CD4-positive, alpha-beta T cell treated with Interleukin-10 for 1 hour (primary cell): Measurements from ENCODE around the gene SERP1.
"Not testable (repeated sequence)": the region's sequence is repeated elsewhere in the genome, so short reads cannot be mapped to it uniquely, and the experiment has no call there.

Source experiments
- DNase-seq: peaks from one replicate; pipeline ENCODE4 v3.0.0-alpha.2; 2020

Gene SERP1

DNA sequence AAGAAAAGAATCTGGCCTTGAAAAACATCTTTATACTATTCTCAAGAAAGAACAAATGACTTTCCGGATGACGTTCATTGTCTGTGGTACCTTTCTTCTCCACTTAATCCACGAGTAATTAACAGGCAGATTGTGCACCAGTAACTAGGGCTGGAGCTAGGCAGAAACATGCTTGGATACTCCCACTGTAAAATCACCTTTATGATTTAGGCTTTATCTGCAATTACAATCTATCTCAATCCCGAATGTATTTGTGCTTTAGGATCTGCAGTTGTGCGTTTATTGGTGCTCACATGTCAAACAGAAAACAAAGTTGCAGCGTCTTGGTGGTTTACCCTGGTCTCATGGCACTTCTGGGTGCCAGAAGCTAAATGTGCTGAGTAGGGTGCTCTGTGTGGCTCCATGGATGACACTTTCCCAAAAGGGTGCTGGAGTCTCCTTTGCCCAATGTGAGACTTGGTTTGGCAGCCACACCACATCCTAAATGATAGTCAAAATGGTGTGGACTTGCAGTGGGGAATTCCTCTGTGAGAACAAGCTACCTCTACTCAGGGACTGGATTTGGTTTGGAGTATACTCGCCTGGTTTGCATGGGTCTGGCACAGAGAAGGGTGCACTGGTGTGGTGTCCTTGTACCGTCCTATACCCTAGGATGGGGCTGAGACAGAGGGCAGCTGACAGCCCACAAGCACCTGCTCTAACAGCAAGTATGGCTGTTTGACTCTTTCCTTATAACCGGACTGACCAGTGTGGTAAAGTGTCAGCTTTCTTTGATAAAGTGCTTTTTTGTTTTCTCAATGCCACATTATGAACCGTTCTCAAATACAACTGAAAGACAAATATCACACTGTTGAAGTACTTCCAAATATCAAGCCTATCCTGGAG lies 7.7 kb downstream of the SERP1 start:
- no peak for DNase-seq

GRCh38 chr3:150535204-150535603 lies 11.1 kb downstream of the SERP1 start:
- no peak for DNase-seq

GRCh38 chr3:150531775-150532174 lies 14.5 kb downstream of the SERP1 start:
- no peak for DNase-seq

DNA sequence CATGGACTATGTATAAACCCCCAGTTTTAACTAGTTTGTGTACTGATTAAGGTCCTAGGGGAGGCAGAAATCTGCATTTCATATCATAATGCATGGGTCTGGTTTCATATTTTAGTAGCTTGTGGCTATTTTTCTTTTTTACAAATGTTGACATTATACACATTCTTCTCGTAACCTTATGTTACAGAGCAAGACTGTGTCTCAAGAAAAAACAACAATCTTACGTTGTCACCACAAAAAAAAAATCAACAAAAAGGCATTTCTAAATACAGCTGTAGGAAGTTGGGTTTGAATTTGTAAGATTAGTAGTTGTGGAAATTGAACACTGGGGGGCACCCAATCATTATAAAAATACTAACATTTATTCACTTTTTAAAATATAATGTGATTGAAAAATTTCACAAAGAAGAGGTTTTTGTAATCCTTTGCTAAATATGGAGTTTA lies 17.9 kb downstream of the SERP1 start:
- peak; percentile 38 for DNase-seq

- no peak for DNase-seq
Observed at GRCh38 chr3:150527464-150528255, 18.6 kb downstream of the SERP1 start.

DNA sequence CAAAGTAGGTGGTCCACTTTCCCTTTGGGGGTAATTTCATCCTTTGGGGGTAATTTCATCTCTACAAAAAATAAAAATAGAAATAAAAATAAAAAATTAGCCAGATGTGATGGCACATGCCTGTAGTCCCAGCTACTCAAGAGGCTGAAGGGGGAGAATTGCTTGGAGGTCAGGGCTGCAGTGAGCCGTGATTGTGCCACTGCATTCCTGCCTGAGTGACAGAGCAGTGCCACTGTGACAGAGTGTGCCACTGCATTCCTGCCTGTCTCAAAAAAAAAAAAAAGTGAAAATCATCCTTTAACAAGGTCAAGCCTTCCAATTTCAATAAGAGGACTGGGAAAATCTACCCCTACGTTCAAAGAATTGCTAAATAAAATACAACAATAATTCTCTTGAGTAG lies 22.8 kb downstream of the SERP1 start:
- DNase-seq = no peak

DNA sequence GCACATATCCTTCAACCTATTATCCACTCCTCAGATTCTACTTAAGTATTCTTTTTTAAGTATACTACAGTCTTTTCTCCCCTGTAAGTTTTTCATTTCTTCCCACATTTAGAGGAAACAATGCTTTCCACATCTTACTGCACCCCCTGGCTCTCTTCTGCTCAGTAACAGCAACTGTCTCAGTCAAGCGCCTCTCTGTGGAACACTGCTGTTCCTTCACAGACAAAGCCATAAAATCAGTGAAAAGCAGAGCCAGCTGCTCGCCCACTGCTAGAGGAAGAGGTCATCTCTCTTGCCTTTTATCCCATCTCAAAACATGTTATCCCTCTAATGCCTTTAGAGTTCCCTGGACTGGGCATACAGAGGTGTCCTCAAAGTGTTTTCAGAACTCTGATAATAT lies 24.8 kb downstream of the SERP1 start:
- no peak for DNase-seq

GRCh38 chr3:150520408-150520807 lies 25.9 kb downstream of the SERP1 start:
- no peak for DNase-seq

- no peak for DNase-seq
Observed at GRCh38 chr3:150519026-150519425, 27.3 kb downstream of the SERP1 start.

DNA sequence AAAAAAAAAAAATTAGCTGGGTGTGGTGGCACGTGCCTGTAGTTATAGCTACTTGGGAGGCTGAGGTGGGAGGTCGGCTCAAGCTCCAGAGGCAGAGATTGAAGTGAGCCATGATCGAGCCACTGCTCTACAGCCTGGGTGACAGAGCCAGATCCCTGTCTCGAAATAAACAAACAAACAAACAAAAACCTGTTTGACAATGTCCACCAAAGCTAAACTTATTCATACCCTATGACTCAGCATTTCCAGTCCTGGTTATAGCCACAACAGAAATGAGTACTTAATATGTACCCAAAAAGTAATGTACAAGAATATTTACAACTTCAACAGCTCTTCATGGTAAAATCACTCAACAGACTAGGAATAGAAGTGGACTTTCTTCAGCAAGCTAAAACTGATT lies 31.1 kb downstream of the SERP1 start:
- no peak for DNase-seq

- DNase-seq = no peak
Observed at GRCh38 chr3:150511122-150511821, 35.0 kb downstream of the SERP1 start.

DNA sequence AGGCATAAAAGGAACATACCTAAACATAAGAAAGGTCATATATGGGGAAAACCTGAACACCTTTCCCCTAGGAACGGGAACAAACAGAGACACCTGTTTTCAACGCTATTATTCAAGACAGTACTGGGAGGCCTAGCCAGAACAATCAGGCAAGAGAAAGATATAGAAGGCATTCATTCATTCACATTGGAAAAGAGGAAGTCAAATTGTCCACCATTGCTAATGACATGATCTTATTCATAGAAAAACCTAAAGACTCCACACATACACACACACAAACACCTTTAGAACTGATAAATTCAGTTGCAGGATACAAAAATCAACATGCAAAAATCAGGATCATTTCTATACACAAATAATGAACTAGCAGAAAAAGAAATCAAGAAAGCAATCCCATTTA lies 36.5 kb downstream of the SERP1 start:
- no peak for DNase-seq

- DNase-seq = no peak
Observed at GRCh38 chr3:150508401-150508800, 37.9 kb downstream of the SERP1 start.

DNA sequence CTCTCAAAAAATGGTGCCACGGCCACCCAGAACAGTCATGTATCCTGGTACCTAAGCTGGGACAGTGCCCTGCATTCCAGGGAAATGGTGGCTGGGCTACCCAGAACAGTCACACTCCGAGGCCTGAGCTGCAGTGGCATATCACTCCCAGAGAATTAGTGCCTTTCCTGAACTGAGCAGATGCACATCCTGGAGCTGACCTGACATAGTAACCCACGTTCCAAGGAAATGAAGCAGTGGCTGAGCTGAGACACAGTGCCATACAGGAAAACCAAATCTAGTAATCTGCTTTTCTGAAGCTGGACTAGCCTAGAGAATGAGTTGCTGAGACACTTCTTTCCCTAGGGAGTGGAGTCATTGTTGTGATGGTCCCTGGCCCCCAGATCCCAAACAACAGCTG lies 41.8 kb downstream of the SERP1 start:
- no peak for DNase-seq

DNA sequence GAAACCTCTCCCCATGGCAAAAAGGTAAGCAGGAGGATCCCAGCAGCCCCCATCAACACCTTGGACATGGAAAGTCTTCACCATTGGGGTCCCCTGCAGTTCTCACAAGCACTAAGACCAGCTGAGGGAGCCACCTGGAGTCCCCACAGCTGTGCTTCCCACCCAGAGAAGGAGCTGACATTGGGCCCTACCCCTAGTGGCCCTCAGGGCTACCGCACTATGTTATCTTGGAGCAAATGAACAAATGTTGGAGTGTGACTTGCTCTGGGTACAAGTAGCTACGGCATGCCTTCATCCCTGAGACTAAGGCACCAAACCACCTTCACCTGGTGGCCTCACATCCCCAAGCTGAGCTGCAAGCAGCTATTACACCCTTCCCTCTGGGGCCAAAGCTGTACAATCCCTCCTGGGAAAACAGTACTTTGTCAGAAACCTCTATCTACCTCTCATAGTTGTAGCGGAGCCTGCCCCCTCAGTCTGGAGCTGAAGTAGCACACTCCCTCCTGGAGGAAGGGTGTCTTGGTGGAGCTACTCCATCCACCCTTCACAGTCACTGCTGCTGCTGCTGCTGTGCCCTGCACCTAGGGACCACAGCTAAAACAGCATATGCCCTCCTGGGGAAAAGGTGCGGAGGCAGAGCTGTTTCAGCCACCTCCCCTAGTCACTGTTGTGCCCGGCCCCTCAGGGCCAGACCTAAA lies 42.7 kb downstream of the SERP1 start:
- no peak for DNase-seq

DNA sequence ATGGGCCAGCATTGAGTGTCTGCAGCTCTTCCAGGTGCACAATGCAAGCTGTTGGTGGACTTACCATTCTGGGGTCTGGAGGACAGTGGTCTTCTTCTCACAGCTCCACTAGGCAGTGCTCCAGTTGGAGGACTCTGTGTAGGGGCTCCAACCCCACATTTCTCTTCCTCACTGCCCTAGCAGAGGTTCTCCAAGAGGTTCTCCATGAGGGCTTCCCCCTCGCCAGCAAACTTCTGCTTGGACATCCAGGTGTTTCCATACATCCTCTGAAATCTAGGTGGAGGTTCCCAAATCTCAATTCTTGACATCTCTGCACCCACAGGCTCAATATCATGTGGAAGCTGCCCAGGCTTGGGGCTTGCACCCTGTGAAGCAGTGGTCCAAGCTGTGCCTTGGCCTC lies 45.3 kb downstream of the SERP1 start:
- DNase-seq = not testable (repeated sequence)

GRCh38 chr3:150497956-150498355 lies 48.3 kb downstream of the SERP1 start:
- no peak for DNase-seq

- DNase-seq = peak; percentile 64
Observed at GRCh38 chr3:150495563-150496168, 50.6 kb downstream of the SERP1 start.

DNA sequence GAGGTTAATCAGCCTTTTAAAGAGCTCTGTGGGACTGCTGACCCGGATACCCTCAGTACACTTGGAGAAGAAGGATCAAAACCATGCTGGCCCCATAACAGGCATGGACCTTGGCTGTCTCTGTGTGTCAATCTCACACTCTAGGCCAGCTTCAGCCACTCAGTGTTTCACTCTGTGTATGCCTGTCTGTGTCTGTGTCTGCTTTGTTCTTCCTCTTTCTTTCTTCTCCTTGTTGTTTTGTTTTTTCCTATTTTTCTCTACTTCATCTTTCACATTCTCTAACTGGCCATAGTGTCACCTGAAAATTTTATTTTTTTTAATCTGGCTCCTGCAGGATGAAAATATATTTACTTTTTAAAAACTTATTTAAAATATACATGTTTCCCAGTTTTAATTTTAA lies 51.1 kb downstream of the SERP1 start:
- no peak for DNase-seq

DNA sequence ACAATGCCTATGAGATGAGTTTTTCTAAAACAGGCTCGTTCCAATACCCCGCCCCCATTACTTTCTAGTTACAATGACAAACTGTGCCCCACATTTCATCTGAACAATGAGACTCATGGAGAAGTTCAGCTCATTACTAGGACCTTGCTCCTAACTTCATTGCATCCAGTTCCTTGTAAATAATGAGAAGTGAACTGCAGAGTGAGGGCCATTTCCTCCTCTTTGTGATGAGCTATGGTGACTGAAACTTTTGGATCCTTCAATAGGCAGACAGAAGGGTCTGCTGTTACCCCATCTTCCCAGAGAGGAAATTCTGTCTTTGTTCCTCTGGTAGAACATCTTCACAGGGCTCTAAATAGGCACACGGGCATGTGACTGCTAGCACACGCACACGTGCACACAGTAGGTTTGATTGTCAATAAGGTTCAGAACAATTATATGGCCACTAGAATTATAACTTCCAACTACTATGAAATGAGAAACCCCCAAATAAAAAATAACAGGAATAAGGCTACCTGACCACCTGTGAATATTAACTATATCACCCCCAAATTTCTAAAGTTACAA lies 51.8 kb downstream of the SERP1 start:
- no peak for DNase-seq
